ENCODE results near the gene UBA6. TPM values are rescaled to one million over a fixed set of nuclear protein-coding genes. Genes with fewer than 3 reads are reported as not detected.

UBA6 gene
- total and polyA plus RNA-seq, 2 of the 4 experiments (the other 2 are of a cell fraction) = 29.2 to 268 TPM

GRCh38 chr4:67570537-67570936 lies 130.4 kb downstream of the UBA6 start:
- no TSS peak for BruUV-seq (replicated peaks)
- Histone ChIP-seq H3K9me1 (ENCODE audit: insufficient read depth, low read length) (no peaks in the 10 kb centered on the region), H2AFZ (replicated peaks; ENCODE audit: low read length, poor library complexity) (no peak overlapping the region), H2AK5ac (ENCODE audit: low read depth, low read length) (no peak overlapping the region), H4K5ac (ENCODE audit: low read depth, low read length) (no peak overlapping the region), H3K79me1 (ENCODE audit: low read depth in 1 of 2, low read length in 2 of 2) (no peaks in the 10 kb centered on the region), H4K91ac (ENCODE audit: insufficient read depth, low read depth, low read length) (no peak overlapping the region), H2BK20ac (ENCODE audit: low read depth, low read length) (no peak overlapping the region), H2BK120ac (ENCODE audit: low read depth, low read length) (no peak overlapping the region), H3K4me2 (ENCODE audit: low read depth, low read length) (no peak overlapping the region), H3K56ac (ENCODE audit: extremely low read depth, insufficient read depth, low read length) (no peak overlapping the region), H3K4ac (ENCODE audit: low read depth, low read length) (no peak overlapping the region), H4K8ac (ENCODE audit: low read depth in 2 of 2, low read length in 2 of 2) (no peak overlapping the region), H3K14ac (replicated peaks; ENCODE audit: low read depth, low read length) (no peak overlapping the region), H3K4me1 (ENCODE audit: control insufficient read depth, insufficient read depth, low read length) (no peaks in the 10 kb centered on the region), H4K20me1 (ENCODE audit: insufficient read depth, low read length) (no peaks in the 10 kb centered on the region), H3K36me3 (ENCODE audit: control insufficient read depth, insufficient read depth, low read length) (no peaks in the 10 kb centered on the region), H2AK9ac (replicated peaks; ENCODE audit: low read depth, low read length, poor library complexity) (no peak overlapping the region), H2BK5ac (ENCODE audit: low read depth, low read length, poor library complexity, severe bottlenecking) (no peak overlapping the region), H3K27me3 (ENCODE audit: control insufficient read depth, insufficient read depth, low read length) (no peaks in the 10 kb centered on the region), H3K4me3 (ENCODE audit: insufficient read depth, low read depth, low read length) (no peak overlapping the region), H3K9ac (ENCODE audit: low read depth, low read length) (no peak overlapping the region), H3K23ac (ENCODE audit: low read depth, low read length) (no peak overlapping the region), H3K9me3 (ENCODE audit: control insufficient read depth, insufficient read depth, low read length) (no peaks in the 10 kb centered on the region), H3K27ac (ENCODE audit: insufficient read depth, low read length) (no peak overlapping the region), H2BK15ac (ENCODE audit: low read depth, low read length) (no peak overlapping the region), H3K18ac (ENCODE audit: low read depth, low read length) (no peak overlapping the region)
- dilution Hi-C loops (cut with HindIII; ENCODE audit: low sequenced_read_pairs, unreplicated experiment) = no loop called here
- ChIA-PET CTCF (no interaction called here), POLR2A (ENCODE audit: unreplicated experiment) (no interaction called here)
- no CpG with 5 or more reads among the region's 1 CpG for WGBS, 2 experiments (ENCODE audit: extremely low coverage in 2 of 2, insufficient read length in 1 of 2)
- no peak for TF ChIP-seq POLR2A (IDR thresholded peaks at IDR 0.05; ENCODE audit: low read depth, low read length)
- TF ChIP-seq FOS (IDR thresholded peaks at IDR 0.05; ENCODE audit: low read depth, low read length) = no peak
- no peak for TF ChIP-seq BHLHE40 (IDR thresholded peaks at IDR 0.05; ENCODE audit: low read depth, low read length)
- no peak for TF ChIP-seq USF2 (IDR thresholded peaks at IDR 0.05; ENCODE audit: low read depth, low read length)
- TF ChIP-seq MAFK (IDR thresholded peaks at IDR 0.05; ENCODE audit: low read depth, low read length) = no peak
- TF ChIP-seq NFE2L2 (IDR thresholded peaks at IDR 0.05; ENCODE audit: low read depth, low read length) = no peak
- TF ChIP-seq RCOR1 (IDR thresholded peaks at IDR 0.05; ENCODE audit: insufficient replicate concordance, low read length) = no peak
- TF ChIP-seq CTCF (conservative IDR thresholded peaks at IDR 0.05; ENCODE audit: low read depth, low read length) = no peak
- TF ChIP-seq CEBPB (IDR thresholded peaks at IDR 0.05; ENCODE audit: low read depth, low read length) = no peak
- TF ChIP-seq SMC3 (IDR thresholded peaks at IDR 0.05; ENCODE audit: low read depth, low read length) = no peak
- TF ChIP-seq ELK1 (IDR thresholded peaks at IDR 0.05; ENCODE audit: borderline replicate concordance, low read depth, low read length) = no peak
- TF ChIP-seq CHD1 (IDR thresholded peaks at IDR 0.05; ENCODE audit: low read depth, low read length) = no peak
- intact Hi-C loops (cut with micrococcal nuclease) = no loop called here
- DNase-seq (no peak), ATAC-seq (ENCODE audit: low read depth) (no peak)
- in situ Hi-C loops (cut with MboI; ENCODE audit: low sequenced_read_pairs) = no loop called here
